OCI-LY7 (cell line): ENCODE data around the gene SPRR2D. TPM values are rescaled to one million over a fixed set of nuclear protein-coding genes. Genes with fewer than 3 reads are reported as not detected.

Experiments used
- BruUV-seq: library from RNA; stranded (reverse); fragments of 400-500 nt; replicated peaks from 2 replicates; lab custom pipeline; 2021; lab: Mats Ljungman, UMichigan
- CTCF ChIA-PET: fragments of 300-600 bp; sonication (Branson Sonifier 250); formaldehyde crosslinking; loops from one replicate; lab custom pipeline; 2022; ENCODE audit warnings: antibody characterized with exemption; ENCODE audit not compliant: unreplicated experiment; lab: Charles Lee
- POLR2A ChIA-PET: fragments of 300-600 bp; sonication (Branson Sonifier 250); formaldehyde crosslinking; loops from one replicate; lab custom pipeline; 2022; ENCODE audit warnings: antibody characterized with exemption; lab: Charles Lee
- DNase-seq: peaks from one replicate; pipeline ENCODE4 v3.0.0-alpha.2; 2015; ENCODE audit warnings: low spot score
- H2AFZ ChIP-seq: fragments of 200-600 bp; sonication (generic), shearing (Covaris generic); 2 replicates; pipeline ENCODE4 v1.6.1; 2014; ENCODE audit warnings: mild to moderate bottlenecking, antibody characterized with exemption, low read length, moderate library complexity
- H3K27ac ChIP-seq: fragments of 200-600 bp; sonication (generic); 2 replicates; pipeline ENCODE4 v1.5.1; 2014; ENCODE audit warnings: mixed run types, low read depth, mild to moderate bottlenecking, moderate library complexity, low read length, inconsistent platforms; ENCODE audit not compliant: poor library complexity, severe bottlenecking
- H3K36me3 ChIP-seq: fragments of 200-600 bp; sonication (generic); 2 replicates; pipeline ENCODE4 v1.6.1; 2014; ENCODE audit warnings: mild to moderate bottlenecking, antibody characterized with exemption, low read length, moderate library complexity, mixed read lengths; ENCODE audit not compliant: insufficient read depth
- H3K4me1 ChIP-seq: fragments of 200-600 bp; sonication (generic); 2 replicates; pipeline ENCODE4 v1.5.1; 2014; ENCODE audit warnings: mild to moderate bottlenecking, low read length; ENCODE audit not compliant: insufficient read depth, poor library complexity, severe bottlenecking
- H3K4me2 ChIP-seq: fragments of 200-600 bp; sonication (generic); 2 replicates; pipeline ENCODE4 v1.6.1; 2014; ENCODE audit warnings: mild to moderate bottlenecking, low read length
- H3K4me3 ChIP-seq: fragments of 200-600 bp; sonication (generic); 2 replicates; pipeline ENCODE4 v1.5.1; 2014; ENCODE audit warnings: mild to moderate bottlenecking, low read depth, low read length; ENCODE audit not compliant: poor library complexity, severe bottlenecking
- H3K79me2 ChIP-seq: fragments of 200-600 bp; sonication (generic); 2 replicates; pipeline ENCODE4 v1.6.1; 2016; ENCODE audit warnings: low read depth, mild to moderate bottlenecking, low read length, moderate library complexity, mixed read lengths; ENCODE audit not compliant: insufficient read depth
- H3K9me2 ChIP-seq: fragments of 200-600 bp; sonication (generic); 2 replicates; pipeline ENCODE4 v1.6.1; 2016; ENCODE audit warnings: mild to moderate bottlenecking, low read length, mixed read lengths; ENCODE audit not compliant: insufficient read depth
- H3K9me3 ChIP-seq: fragments of 200-600 bp; sonication (generic); 2 replicates; pipeline ENCODE4 v1.6.1; 2014; ENCODE audit warnings: mild to moderate bottlenecking, mixed run types, low read length, mixed read lengths
- H4K20me1 ChIP-seq: fragments of 200-600 bp; sonication (generic); 2 replicates; pipeline ENCODE4 v1.6.1; 2014; ENCODE audit warnings: mild to moderate bottlenecking, antibody characterized with exemption, low read length, moderate library complexity, mixed read lengths; ENCODE audit not compliant: insufficient read depth
- CTCF ChIP-seq: fragments of 200-600 bp; sonication (generic); conservative IDR thresholded peaks from 2 replicates; pipeline ENCODE4 v1.5.1; 2014; ENCODE audit warnings: mild to moderate bottlenecking, antibody characterized with exemption, low read length, moderate library complexity, mixed read lengths
- EZH2phosphoT487 ChIP-seq: fragments of 200-600 bp; sonication (generic); IDR thresholded peaks from 2 replicates; pipeline ENCODE4 v1.6.1; 2018; ENCODE audit warnings: low read depth, borderline replicate concordance, mild to moderate bottlenecking, mixed run types, antibody characterized with exemption, low read length, moderate library complexity, mixed read lengths
- intact Hi-C: fragments of 100-400 bp; cut with micrococcal nuclease; formaldehyde crosslinking; loops from one replicate; pipeline ENCODE4 v1.10.0; 2022; ENCODE audit not compliant: unreplicated experiment
- total RNA-seq, 2 experiments: library from RNA; depleted of rRNA in 1 of 2; stranded (reverse); fragments of >200 nt in 1 of 2; shearing (Covaris generic) in 1 of 2; gene quantifications; 2 replicates each; pipeline ENCODE4 v1.2.3, GENCODE V29; 2014 to 2022

SPRR2D gene
- total RNA-seq, 2 experiments from 2014 or later, result not detected

- Histone ChIP-seq H3K4me1 (no peaks in the 10 kb centered on the region), H2AFZ (no peak overlapping the region), H3K4me3 (no peak overlapping the region), H3K79me2 (no peaks in the 10 kb centered on the region), H3K9me3 (no peaks in the 10 kb centered on the region), H3K9me2 (no peaks in the 10 kb centered on the region), H3K36me3 (no peaks in the 10 kb centered on the region), H3K27ac (no peak overlapping the region), H3K4me2 (no peak overlapping the region), H4K20me1 (no peaks in the 10 kb centered on the region)
- ChIA-PET POLR2A (interaction anchor here (0.7 kb wide), 1 partner anchor 890 kb away, joined by 3 read pairs; no protein-coding TSS in a partner anchor), CTCF (no interaction called here)
- intact Hi-C loops, result no loop called here
- BruUV-seq, result no TSS peak
- no peak for DNase-seq
- TF ChIP-seq EZH2phosphoT487 (no peak), CTCF (no peak)
These were observed 44.1 kb downstream of the SPRR2D start for GRCh38 chr1:152996633-152997400.

GRCh38 chr1:152995842-152996241, 45.1 kb downstream of the SPRR2D start:
- Histone ChIP-seq H3K9me3 (no peaks in the 10 kb centered on the region), H3K4me3 (no peak overlapping the region), H2AFZ (no peak overlapping the region), H3K4me2 (no peak overlapping the region), H3K36me3 (no peaks in the 10 kb centered on the region), H3K79me2 (no peaks in the 10 kb centered on the region), H3K4me1 (no peaks in the 10 kb centered on the region), H3K27ac (no peak overlapping the region), H4K20me1 (no peaks in the 10 kb centered on the region), H3K9me2 (no peaks in the 10 kb centered on the region)
- ChIA-PET POLR2A (interaction anchor here (0.6 kb wide), 1 partner anchor 295 kb away, joined by 3 read pairs; no protein-coding TSS in a partner anchor), CTCF (no interaction called here)
- no TSS peak for BruUV-seq
- DNase-seq, result no peak
- intact Hi-C loops, result no loop called here
- TF ChIP-seq EZH2phosphoT487 (no peak), CTCF (no peak)

- Histone ChIP-seq H3K27ac (no peak overlapping the region), H3K9me2 (no peaks in the 10 kb centered on the region), H3K4me3 (no peak overlapping the region), H3K36me3 (no peaks in the 10 kb centered on the region), H3K4me2 (no peak overlapping the region), H4K20me1 (no peaks in the 10 kb centered on the region), H2AFZ (no peak overlapping the region), H3K9me3 (no peaks in the 10 kb centered on the region), H3K79me2 (no peaks in the 10 kb centered on the region), H3K4me1 (no peaks in the 10 kb centered on the region)
- no peak for DNase-seq
- no peak for TF ChIP-seq EZH2phosphoT487
- TF ChIP-seq CTCF, result no peak
- intact Hi-C loops, result no loop called here
- BruUV-seq, result no TSS peak
- ChIA-PET POLR2A (no interaction called here), CTCF (no interaction called here)
These were observed 47.7 kb downstream of the SPRR2D start for GRCh38 chr1:152993186-152993585.
